ENCODE data around the gene BLTP3A. TPM values are rescaled to one million over a fixed set of nuclear protein-coding genes. Genes with fewer than 3 reads are reported as not detected.
"Not testable (repeated sequence)": the region's sequence is repeated elsewhere in the genome, so short reads cannot be mapped to it uniquely, and the experiment has no call there.

BLTP3A gene
- total RNA-seq, 2 donors from 2014 or later: 10.1 to 12.9 TPM

DNA sequence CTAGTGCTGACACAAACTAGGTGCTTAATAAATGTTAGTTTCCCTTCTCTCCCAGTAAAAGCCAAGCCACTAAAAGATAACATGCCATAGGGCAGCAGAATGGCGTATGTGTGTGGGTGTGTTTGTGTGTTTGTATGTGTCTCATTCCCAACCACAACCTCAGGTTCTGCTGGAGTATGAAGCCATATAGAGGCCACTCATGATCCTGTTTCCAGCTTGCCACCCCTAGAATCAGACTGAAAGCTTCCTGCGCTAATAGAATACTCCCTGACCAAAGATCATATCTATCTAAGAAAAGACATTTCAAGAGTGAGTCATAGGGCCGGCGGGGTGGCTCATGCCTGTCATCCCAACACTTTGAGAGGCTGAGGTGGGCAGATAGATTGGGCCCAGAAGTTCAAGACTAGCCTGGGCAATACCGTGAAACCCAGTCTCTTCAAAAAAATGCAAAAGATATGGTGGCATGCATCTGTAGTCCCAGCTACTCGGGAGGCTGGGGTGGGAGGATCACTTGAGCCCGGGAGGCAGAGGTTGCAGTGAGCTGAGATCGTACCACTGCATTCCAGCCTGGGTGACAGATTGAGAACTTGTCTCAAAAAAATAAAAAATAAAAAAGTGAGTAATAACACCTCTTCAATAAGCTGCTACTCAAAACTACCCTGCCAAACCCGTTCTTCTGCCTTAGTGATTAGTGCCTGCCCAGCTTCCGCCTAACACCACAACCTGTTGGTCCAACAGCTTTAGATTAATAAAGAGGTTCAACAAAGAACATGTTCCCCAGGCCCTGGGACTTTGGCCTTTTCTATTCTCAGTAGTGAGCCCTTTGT lies 46.4 kb upstream of the BLTP3A start:
- Histone ChIP-seq H3K4me3 (no peak overlapping the region), H3K36me3 (replicated peaks in 1 of 2; ENCODE audit: insufficient read depth in 1 of 2, low read depth in 2 of 2) (no peaks in the 10 kb centered on the region), H3K27me3 (no peaks in the 10 kb centered on the region), H3K27ac (peak overlapping the region; percentile 65 to 79 (median 77)), H3K9me3 (no peaks in the 10 kb centered on the region), H3K4me1 (peaks cover 17% of the 10 kb centered on the region)
- DNase-seq (peak; percentile 67 to 91 (median 82)), ATAC-seq (peak; percentile 97)
- intact Hi-C loops (cut with DNase I): no loop called here
- 40 to 52% methylated on average over 10 of the region's 10 CpGs for WGBS, 2 donors
- TF ChIP-seq, protein P1, sequence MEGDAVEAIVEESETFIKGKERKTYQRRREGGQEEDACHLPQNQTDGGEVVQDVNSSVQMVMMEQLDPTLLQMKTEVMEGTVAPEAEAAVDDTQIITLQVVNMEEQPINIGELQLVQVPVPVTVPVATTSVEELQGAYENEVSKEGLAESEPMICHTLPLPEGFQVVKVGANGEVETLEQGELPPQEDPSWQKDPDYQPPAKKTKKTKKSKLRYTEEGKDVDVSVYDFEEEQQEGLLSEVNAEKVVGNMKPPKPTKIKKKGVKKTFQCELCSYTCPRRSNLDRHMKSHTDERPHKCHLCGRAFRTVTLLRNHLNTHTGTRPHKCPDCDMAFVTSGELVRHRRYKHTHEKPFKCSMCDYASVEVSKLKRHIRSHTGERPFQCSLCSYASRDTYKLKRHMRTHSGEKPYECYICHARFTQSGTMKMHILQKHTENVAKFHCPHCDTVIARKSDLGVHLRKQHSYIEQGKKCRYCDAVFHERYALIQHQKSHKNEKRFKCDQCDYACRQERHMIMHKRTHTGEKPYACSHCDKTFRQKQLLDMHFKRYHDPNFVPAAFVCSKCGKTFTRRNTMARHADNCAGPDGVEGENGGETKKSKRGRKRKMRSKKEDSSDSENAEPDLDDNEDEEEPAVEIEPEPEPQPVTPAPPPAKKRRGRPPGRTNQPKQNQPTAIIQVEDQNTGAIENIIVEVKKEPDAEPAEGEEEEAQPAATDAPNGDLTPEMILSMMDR (IDR thresholded peaks at IDR 0.05): no peak
- peak in 2 of 3 donors; percentile 13 to 19 for TF ChIP-seq POLR2A (IDR thresholded peaks at IDR 0.05)

- peaks cover 17% of the 10 kb centered on the region for H3K4me1 ChIP-seq
- no peaks in the 10 kb centered on the region for H3K9me3 ChIP-seq
- ATAC-seq (peak; percentile 13), DNase-seq (peak in 1 of 4 donors; percentile 5)
- H3K36me3 ChIP-seq (replicated peaks in 1 of 2; ENCODE audit: insufficient read depth in 1 of 2, low read depth in 2 of 2): no peaks in the 10 kb centered on the region
- H3K27ac ChIP-seq: peak overlapping the region; percentile 65 to 79 (median 77)
- no peaks in the 10 kb centered on the region for H3K27me3 ChIP-seq
- intact Hi-C loops (cut with DNase I): no loop called here
- no peak for TF ChIP-seq POLR2A (IDR thresholded peaks at IDR 0.05)
- TF ChIP-seq, protein P1 (IDR thresholded peaks at IDR 0.05): no peak
- 52 to 53% methylated on average over 6 of the region's 6 CpGs for WGBS, 2 donors
- no peak overlapping the region for H3K4me3 ChIP-seq
These were observed 45.6 kb upstream of the BLTP3A start for GRCh38 chr6:34746104-34746846.

DNA sequence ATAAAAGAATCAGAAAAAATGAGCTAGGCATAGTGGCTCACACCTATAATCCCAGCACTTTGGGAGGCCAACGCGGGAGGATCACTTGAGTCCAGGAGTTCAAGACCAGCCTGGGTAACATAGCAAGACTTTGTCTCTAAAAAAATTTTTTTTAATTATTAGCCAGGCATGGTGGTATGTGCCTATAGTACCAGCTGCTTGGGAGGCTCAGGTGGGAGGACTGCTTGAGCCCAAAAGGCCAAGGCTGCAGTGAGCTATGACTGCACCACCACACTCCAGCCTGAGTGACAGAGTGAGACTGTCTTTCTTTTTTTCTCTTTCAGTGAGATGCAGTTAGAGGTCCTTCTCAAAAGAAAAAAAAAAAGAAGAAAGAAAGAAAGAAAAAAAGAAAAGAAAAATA lies 43.1 kb upstream of the BLTP3A start:
- Histone ChIP-seq H3K36me3 (replicated peaks in 1 of 2; ENCODE audit: insufficient read depth in 1 of 2, low read depth in 2 of 2) (no peaks in the 10 kb centered on the region), H3K27me3 (no peaks in the 10 kb centered on the region), H3K4me3 (no peak overlapping the region), H3K4me1 (peaks cover 17% of the 10 kb centered on the region), H3K27ac (no peak overlapping the region), H3K9me3 (no peaks in the 10 kb centered on the region)
- ATAC-seq: no peak
- intact Hi-C loops (cut with DNase I): no loop called here
- 70 to 92% methylated on average over 2 of the region's 2 CpGs for WGBS, 2 donors
- DNase-seq: no peak
- TF ChIP-seq POLR2A (IDR thresholded peaks at IDR 0.05): no peak
- TF ChIP-seq, protein P1 (IDR thresholded peaks at IDR 0.05): no peak

GRCh38 chr6:34756513-34756856 lies 35.4 kb upstream of the BLTP3A start:
- intact Hi-C loops (cut with DNase I); H3K9me3 ChIP-seq; H3K27me3 ChIP-seq; H3K36me3 ChIP-seq (replicated peaks in 1 of 2; ENCODE audit: insufficient read depth in 1 of 2, low read depth in 2 of 2): not testable (repeated sequence)
- WGBS, 2 donors: 21 to 27% methylated on average over 15 to 17 of the region's 17 CpGs
- peak overlapping the region; percentile 45 to 94 for H3K4me3 ChIP-seq
- DNase-seq (peak in 3 of 4 donors; percentile 12 to 31 (median 12)), ATAC-seq (peak; percentile 19)
- TF ChIP-seq, protein P1 (IDR thresholded peaks at IDR 0.05): peak; percentile 25 to 81 (median 29)
- peak overlapping the region; percentile 93 to 99 (median 96) for H3K27ac ChIP-seq
- H3K4me1 ChIP-seq: peaks cover 14% of the 10 kb centered on the region

Measured in body of pancreas (tissue), 4 donors.